SIG-M5 treated with dmso at 0.1 percent for 504 hours (cell line): ENCODE measurements around the gene PPT2.
"Not testable (repeated sequence)": the region's sequence is repeated elsewhere in the genome, so short reads cannot be mapped to it uniquely, and the experiment has no call there.

Source experiments
- DNase-seq: peaks from one replicate; lab custom pipeline; 2025; ENCODE audit not compliant: unreplicated experiment; lab: John Stamatoyannopoulos, UW

The PPT2 gene

DNA sequence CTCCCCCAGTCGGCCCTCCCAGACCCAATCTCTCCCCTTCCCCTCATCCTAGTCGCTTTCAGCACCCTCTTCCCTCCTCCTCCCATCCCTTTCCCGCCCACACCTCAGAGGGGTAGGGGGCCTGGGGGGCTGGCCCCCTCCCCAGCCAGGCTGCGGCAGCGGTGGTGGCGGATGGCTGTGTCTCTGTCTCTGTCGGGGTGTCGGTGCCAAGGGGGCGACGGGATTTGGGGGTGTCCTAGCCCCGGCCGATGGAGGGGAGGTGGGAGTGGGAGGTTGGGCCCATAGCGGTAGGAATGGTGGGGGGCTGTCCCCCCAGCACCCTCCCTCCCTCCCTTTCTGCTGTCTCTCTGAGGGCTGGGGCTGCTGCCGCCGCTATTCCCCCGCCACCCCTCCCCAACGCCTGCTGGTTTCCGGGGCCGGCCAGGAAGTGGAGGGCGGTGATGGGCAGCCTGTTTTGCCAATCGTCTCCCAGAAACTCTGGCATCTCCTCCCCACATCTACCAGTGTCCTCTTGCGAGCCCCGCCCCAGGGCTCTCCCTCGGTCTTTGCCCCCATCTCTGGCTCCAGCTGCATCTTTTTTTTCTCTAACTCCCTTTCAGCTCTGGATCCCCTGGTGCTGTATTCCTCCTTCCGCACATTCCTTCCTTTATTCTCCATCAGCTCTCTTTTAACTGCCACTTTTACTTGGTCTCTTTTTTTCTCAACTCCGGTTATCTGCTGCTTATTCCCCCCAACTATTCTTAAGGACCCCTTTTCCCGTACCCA, 22.0 kb downstream of the PPT2 start, which contains the start of gene AGPAT1:
Gene AGPAT1 (minus strand): TSS at position 374 of the 765 bp plus-strand sequence. CDS start 4,588 bp downstream, outside the sequence.
- peak; percentile 93 for DNase-seq

- no peak for DNase-seq
These were observed 22.7 kb downstream of the PPT2 start for GRCh38 chr6:32176476-32177182.

DNA sequence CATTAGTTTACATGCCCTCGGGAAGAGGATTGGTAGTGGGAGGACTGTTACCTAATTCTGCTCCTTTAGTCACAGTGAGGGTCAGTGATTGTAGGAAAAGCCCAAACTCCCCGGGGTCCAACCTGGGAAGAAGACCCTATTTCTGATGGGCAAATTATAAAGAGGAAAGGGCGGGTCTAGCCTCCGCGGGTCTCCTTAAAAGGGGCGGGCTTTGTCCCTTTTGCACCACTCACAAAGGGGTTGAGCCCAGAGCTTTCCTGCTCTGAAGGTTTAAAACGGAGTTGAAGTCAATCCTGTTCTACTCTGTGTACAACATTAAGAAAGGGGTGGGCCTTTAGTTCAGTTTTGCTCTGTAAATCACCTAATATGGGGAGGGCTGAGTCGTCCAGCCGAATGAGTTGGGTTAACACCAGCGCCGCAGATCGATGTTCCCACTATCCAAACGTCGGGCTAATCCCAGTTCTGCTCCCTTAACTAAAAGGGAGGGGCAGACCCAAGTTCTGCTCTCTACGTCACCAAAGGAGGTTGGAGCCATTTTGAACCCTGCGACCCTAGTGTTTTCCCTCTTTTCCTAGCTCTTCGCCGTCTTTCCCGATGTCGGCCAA, 23.3 kb downstream of the PPT2 start:
- no peak for DNase-seq

- DNase-seq = peak; percentile 100
These were observed 24.0 kb downstream of the PPT2 start, which contains the start of gene RNF5 for GRCh38 chr6:32177788-32178546. TSS of gene RNF5 (plus strand) at chr6:32178405. CDS start at chr6:32178512, 107 bp downstream.

DNA sequence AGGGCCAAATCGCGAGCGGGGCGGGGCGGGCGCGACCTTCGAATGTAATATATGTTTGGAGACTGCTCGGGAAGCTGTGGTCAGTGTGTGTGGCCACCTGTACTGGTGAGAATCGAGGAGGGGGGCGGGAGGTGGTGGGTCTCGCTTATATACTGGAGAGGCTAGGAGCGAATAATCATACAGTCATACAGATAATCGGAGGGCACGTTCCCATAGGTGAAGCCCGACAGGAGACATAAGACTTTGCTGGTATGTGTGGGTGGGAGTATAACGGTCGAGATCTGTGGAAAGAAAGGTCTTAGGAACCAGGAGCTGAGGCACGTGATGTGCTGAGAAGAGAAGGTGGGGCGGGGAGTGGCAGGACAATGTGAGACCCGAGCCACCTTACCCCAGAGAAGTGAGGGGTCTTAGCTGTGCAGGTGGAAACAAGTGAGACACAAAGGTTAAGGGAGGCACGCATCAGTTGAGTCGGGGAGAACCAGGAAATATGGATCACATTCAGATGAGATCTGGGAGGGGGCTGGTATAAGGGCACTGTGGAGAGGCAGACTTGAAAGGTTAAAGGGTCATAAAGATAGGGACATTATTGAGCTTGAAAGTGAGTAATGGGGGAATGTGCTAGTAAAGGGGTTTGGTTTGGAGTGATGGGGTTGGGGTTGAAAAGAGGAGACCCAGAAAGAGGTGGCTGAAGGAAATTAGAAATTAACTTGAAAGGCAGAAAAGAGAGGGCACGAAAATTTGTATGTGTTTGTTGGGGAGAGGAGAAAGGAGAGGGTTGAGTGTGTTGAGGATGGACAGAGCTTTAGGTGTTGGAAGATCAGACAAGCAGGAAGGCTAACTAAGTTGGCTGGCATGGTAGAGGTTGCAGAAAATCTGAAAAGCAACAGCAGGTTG, 24.9 kb downstream of the PPT2 start:
- DNase-seq = no peak

DNA sequence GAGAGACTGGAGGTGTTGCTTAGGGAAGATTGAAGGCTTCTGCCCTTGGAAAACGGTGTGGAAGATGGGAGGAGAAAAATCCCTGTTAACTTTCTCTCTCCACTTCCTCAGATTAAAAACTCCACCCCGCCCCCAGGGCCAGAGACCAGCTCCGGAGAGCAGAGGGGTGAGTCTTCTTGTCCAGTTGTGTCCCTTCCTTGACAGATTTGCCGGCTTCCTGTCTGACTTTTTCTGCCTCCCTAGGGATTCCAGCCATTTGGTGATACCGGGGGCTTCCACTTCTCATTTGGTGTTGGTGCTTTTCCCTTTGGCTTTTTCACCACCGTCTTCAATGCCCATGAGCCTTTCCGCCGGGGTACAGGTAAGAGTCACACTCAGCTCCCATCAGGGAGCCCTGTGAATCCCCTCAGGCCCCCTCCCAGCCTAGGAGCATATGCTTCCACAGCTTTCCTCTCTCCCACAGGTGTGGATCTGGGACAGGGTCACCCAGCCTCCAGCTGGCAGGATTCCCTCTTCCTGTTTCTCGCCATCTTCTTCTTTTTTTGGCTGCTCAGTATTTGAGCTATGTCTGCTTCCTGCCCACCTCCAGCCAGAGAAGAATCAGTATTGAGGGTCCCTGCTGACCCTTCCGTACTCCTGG, 25.9 kb downstream of the PPT2 start:
- DNase-seq = no peak

GRCh38 chr6:32181148-32181702, 27.3 kb downstream of the PPT2 start:
- DNase-seq = no peak

GRCh38 chr6:32181915-32182529, 28.1 kb downstream of the PPT2 start:
- no peak for DNase-seq

- no peak for DNase-seq
These were observed 28.6 kb downstream of the PPT2 start for GRCh38 chr6:32182555-32182981.

- DNase-seq = no peak
These were observed 29.1 kb downstream of the PPT2 start for GRCh38 chr6:32183030-32183429.

DNA sequence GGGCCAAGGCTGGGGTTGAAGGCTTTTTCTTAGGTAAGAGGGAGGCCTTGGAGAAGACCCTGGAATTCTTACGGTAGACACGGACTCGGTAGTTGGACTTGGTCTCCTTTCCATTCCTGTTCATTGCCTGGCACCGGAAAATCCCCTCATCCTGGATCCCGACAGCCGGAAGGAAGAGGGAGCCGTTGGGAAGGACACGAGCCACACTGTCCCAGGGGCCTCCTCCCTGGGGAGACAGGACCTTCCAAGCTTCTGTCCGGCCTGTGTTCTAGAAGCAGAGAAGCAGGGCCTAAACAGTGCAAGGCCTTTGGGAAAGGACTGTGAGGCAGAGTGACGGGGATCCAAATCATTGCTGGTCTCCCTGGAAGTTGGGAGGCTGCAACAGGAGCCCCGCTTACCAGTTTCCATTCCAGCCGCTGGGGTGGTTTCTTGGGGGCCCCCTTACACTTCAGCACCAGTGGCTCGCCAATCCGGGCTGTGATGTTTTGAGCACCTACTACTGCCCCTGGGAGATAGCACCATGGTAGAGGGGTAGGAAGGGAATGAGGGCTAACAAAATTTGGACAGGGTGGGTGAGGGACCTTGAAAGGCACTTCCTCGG, 29.6 kb downstream of the PPT2 start:
- no peak for DNase-seq

DNA sequence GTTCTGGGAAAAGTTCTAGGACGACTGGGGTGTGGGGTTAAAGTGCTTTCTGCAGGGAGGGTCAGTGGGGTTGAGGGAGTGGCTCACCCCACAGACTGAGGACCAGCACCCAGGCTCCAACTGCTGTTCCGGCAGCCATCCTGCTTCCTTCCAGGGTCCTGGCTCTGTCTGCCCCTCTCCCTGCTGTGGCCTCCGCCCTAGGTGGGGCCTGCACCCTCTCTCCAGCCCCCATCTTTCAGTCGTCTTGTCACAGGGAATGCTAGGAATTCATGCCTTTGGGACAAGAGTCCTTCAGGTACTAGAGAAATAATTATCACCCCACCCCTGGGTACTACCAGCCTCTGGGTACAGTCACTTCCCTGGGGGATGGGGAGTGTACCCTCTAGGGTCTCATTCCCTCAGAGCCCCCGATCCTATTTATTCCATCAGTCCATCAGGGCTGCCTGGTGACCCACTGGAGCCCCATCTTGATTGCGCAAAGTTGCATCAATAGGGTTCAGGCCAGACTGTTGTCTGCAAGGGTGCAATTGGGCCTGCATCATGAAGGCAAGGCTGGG, 30.2 kb downstream of the PPT2 start, which contains the start of gene AGER:
Gene AGER (minus strand): TSS at position 170 of the 557 bp plus-strand sequence. CDS start 31 bp downstream, at position 139.
- no peak for DNase-seq

GRCh38 chr6:32185681-32186131, 31.8 kb downstream of the PPT2 start:
- not testable (repeated sequence) for DNase-seq

DNA sequence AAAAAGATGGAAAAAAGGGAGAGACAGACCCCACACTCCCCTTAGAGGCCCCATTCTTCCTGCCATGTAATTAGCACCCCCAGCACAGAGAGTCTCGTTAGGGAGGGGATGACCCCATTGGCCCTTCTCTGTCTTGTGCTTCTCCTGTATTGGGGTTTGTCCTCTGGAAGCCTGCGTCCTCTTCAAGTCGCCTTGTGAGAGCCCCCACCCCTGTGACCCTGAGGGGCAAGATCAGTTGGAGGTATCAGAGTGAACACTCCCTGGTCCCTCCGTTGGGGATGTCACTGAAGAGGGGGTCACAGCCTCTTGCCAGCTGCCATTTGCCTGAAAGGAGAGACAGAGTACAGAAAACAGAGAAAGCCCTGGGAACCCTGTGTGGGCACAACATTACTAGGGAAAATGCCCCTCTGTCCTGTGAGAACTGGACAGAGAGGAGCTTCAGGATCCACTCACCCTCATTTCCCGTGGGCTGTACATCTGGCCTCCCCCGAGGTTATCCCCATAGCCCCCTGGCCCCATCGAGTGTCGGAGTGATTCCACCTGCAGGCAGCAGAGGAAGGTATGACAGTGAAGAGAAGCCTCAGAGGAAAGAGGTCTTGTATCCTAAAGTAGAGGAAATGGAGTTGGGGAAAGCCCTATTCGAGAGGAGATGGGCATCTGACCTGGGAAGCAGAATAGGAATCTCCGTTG, 32.4 kb downstream of the PPT2 start:
- not testable (repeated sequence) for DNase-seq

- no peak for DNase-seq
These were observed 33.2 kb downstream of the PPT2 start for GRCh38 chr6:32187009-32187709.

GRCh38 chr6:32187725-32188380, 33.9 kb downstream of the PPT2 start:
- DNase-seq = not testable (repeated sequence)
